Liver (tissue), 9 donors: ENCODE results near the gene AATK. TPM values are rescaled to one million over a fixed set of nuclear protein-coding genes. Genes with fewer than 3 reads are reported as not detected.

Source experiments
- DNase-seq: peaks from one replicate; pipeline ENCODE4 v3.0.0-alpha.2; 2017; ENCODE audit warnings: low spot score
- H3K27ac ChIP-seq, 2 donors: one replicate each; pipeline ENCODE4 v1.7.0; 2013; ENCODE audit warnings: inconsistent platforms in 2 of 2, low read length in 2 of 2, control low read depth in 1 of 2, low read depth in 1 of 2, mild to moderate bottlenecking in 1 of 2
- H3K27me3 ChIP-seq, 4 donors: one replicate each; pipeline versions ENCODE4 v1.6.1 to v1.7.0; 2013; ENCODE audit warnings: low read length in 3 of 4, inconsistent platforms in 1 of 4, mild to moderate bottlenecking in 1 of 4, moderate library complexity in 1 of 4; ENCODE audit not compliant: control insufficient read depth in 4 of 4, insufficient read depth in 4 of 4
- H3K36me3 ChIP-seq, 4 donors: one replicate each; pipeline versions ENCODE4 v1.6.1 to v1.7.0; 2013; ENCODE audit warnings: low read length in 3 of 4, mild to moderate bottlenecking in 3 of 4, low read depth in 1 of 4, moderate library complexity in 1 of 4; ENCODE audit not compliant: control insufficient read depth in 4 of 4, insufficient read depth in 3 of 4
- H3K4me1 ChIP-seq, 4 donors: one replicate each; pipeline versions ENCODE4 v1.6.1 to v1.7.0; 2013; ENCODE audit warnings: low read length in 3 of 4, mild to moderate bottlenecking in 3 of 4, moderate library complexity in 1 of 4; ENCODE audit not compliant: control insufficient read depth in 4 of 4, insufficient read depth in 4 of 4
- H3K4me3 ChIP-seq, 3 donors: one replicate each; pipeline versions ENCODE4 v1.6.1 to v1.7.0; 2013; ENCODE audit warnings: low read length in 3 of 3, control low read depth in 1 of 3, low read depth in 1 of 3, mild to moderate bottlenecking in 1 of 3
- H3K9ac ChIP-seq, 2 donors: one replicate each; pipeline ENCODE4 v1.7.0; 2013; ENCODE audit warnings: low read length in 2 of 2, mild to moderate bottlenecking in 2 of 2, moderate library complexity in 2 of 2, control low read depth in 1 of 2, low read depth in 1 of 2
- H3K9me3 ChIP-seq, 4 donors: one replicate each; pipeline versions ENCODE4 v1.6.1 to v1.7.0; 2013; ENCODE audit warnings: low read length in 3 of 4; ENCODE audit not compliant: control insufficient read depth in 4 of 4
- EGR1 ChIP-seq, 2 donors: IDR thresholded peaks; 2 replicates each; pipeline ENCODE4 v1.6.1; 2016 to 2018; ENCODE audit warnings: antibody characterized with exemption in 2 of 2, low read depth in 2 of 2
- FOXA1 ChIP-seq: IDR thresholded peaks from 2 replicates; pipeline ENCODE4 v1.6.1; 2016; ENCODE audit warnings: antibody characterized with exemption
- FOXA2 ChIP-seq: IDR thresholded peaks from 2 replicates; pipeline ENCODE4 v1.6.1; 2016; ENCODE audit warnings: antibody characterized with exemption
- GABPA ChIP-seq, 2 donors: IDR thresholded peaks in 1 of 2; conservative IDR thresholded peaks in 1 of 2; 2 replicates each; pipeline ENCODE4 v1.6.1; 2016; ENCODE audit warnings: antibody characterized with exemption in 2 of 2, mild to moderate bottlenecking in 1 of 2, moderate library complexity in 1 of 2
- HNF4A ChIP-seq, 2 donors: conservative IDR thresholded peaks; 2 replicates each; pipeline ENCODE4 v1.6.1; 2016; ENCODE audit warnings: antibody characterized with exemption in 2 of 2, mild to moderate bottlenecking in 2 of 2
- HNF4G ChIP-seq: IDR thresholded peaks from 2 replicates; pipeline ENCODE4 v1.6.1; 2016; ENCODE audit warnings: antibody characterized with exemption
- JUND ChIP-seq, 2 donors: IDR thresholded peaks; 2 replicates each; pipeline ENCODE4 v1.6.1; 2016; ENCODE audit warnings: antibody characterized with exemption in 2 of 2
- NR2F2 ChIP-seq: IDR thresholded peaks from 2 replicates; pipeline ENCODE4 v1.6.1; 2016; ENCODE audit warnings: antibody characterized with exemption
- RAD21 ChIP-seq, 2 donors: IDR thresholded peaks; 2 replicates each; pipeline ENCODE4 v1.6.1; 2016; ENCODE audit warnings: antibody characterized with exemption in 2 of 2, mild to moderate bottlenecking in 2 of 2
- RXRA ChIP-seq, 2 donors: IDR thresholded peaks; 2 replicates each; pipeline ENCODE4 v1.6.1; 2017 to 2018; ENCODE audit warnings: antibody characterized with exemption in 2 of 2, mild to moderate bottlenecking in 1 of 2
- SP1 ChIP-seq: IDR thresholded peaks from 2 replicates; pipeline ENCODE4 v1.6.1; 2018; ENCODE audit warnings: antibody characterized with exemption, mild to moderate bottlenecking
- TAF1 ChIP-seq: conservative IDR thresholded peaks from 2 replicates; pipeline ENCODE4 v1.6.1; 2016; ENCODE audit warnings: antibody characterized with exemption, mild to moderate bottlenecking
- YY1 ChIP-seq: IDR thresholded peaks from 2 replicates; pipeline ENCODE4 v1.6.1; 2016; ENCODE audit warnings: antibody characterized with exemption, mild to moderate bottlenecking
- WGBS: extraction: QIAGEN DNeasy Blood & Tissue Kit; methylation state at CpG from one replicate; pipeline ENCODE4 v1.1.7; 2013; 5-methylcytosine and 5-hydroxymethylcytosine counted together
- polyA plus RNA-seq, 2 donors: library from polyadenylated mRNA; stranded (reverse) in 1 of 2; unstranded in 1 of 2; fragments of 200-250 nt in 1 of 2; fragments of >200 nt in 1 of 2; fragmentation: Nextera tagmentation in 1 of 2; extraction: Ambion mirVana in 1 of 2; gene quantifications; one replicate each; pipeline versions ENCODE4 v1.2.1 to v1.2.3, GENCODE V29; 2013 to 2015
- total RNA-seq, 2 donors: library from RNA; depleted of rRNA; stranded (reverse); fragments of >200 nt; gene quantifications; one replicate each; pipeline ENCODE4 v1.2.3, GENCODE V29; 2014
- TF ChIP-seq, protein P1 (sequence below): fragments of 150-350 bp; IDR thresholded peaks from 2 replicates; pipeline ENCODE4 v1.5.1; 2017; ENCODE audit warnings: improper control_type of control experiment, low read depth, low read length; ENCODE audit not compliant: missing input control
- TF ChIP-seq, protein P2 (sequence below): IDR thresholded peaks from 2 replicates; pipeline ENCODE4 v1.6.1; 2016; ENCODE audit warnings: antibody characterized with exemption
- TF ChIP-seq, protein P3 (sequence below): IDR thresholded peaks from 2 replicates; pipeline ENCODE4 v1.6.1; 2016; ENCODE audit warnings: antibody characterized with exemption
- TF ChIP-seq, protein P4 (sequence below): IDR thresholded peaks from 2 replicates; pipeline ENCODE4 v1.6.1; 2016; ENCODE audit warnings: antibody characterized with exemption
- TF ChIP-seq, protein P5 (sequence below): IDR thresholded peaks from 2 replicates; pipeline ENCODE4 v1.6.1; 2016; ENCODE audit warnings: antibody characterized with exemption, mild to moderate bottlenecking
- donor health status: healthy.
- donor health status: healthy.
- donor health status: healthy.
- donor health status: healthy.
- donor health status: healthy.

Gene AATK
- total and polyA plus RNA-seq, 4 donors: 0.24 to 2.3 (median 0.62) TPM

DNA sequence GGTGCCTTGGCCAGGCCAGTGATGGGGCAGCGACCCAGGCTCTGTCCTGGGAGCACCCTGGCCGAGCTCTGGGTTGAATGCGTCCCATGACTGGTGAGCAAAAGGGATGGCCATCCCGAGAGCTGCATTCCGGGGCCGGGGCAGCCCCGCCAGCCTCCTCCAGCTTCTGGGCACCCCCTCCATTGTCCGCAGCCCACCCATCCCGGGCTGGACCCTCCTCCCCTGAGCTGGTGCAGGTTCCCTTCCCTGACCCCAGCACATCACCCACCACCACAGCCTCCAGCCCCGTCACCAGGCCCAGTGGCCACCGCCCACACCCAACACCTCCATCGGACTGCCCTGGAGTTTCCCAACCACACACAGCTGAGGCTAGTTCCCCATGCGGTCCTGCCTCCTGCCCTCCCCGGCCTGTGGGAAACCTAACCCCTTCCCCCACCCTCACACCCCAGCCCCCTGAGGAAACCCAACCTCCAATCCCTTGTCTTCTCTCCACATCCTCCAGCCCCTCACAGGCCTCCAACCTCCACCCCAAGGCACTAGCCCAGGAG, 17.0 kb downstream of the AATK start:
- peaks cover 0 to 2% (median 0%) of the 10 kb centered on the region in 4 donors for H3K27me3 ChIP-seq

DNA sequence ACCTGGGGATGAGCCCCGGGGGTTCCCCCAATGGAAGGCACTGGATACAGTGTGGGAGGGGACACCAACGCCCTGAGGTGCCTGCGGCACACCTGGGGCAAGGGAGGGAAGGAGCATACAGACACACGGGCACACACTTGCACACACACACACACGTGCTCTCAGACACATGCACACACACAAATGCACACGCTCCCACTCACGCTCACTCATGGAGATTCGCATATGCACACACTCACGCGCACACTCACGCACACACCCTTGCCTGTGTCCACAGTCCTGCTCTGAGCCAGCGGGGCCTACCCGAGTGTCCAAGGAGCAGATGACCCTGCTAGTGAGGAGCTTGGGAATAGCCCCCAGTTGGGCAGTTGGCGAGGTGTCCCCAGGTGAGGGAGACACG, 17.4 kb downstream of the AATK start:
- 88% methylated on average over 15 of the region's 15 CpGs for WGBS
- Histone ChIP-seq H3K9me3 (no peaks in the 10 kb centered on the region), H3K9ac (no peak overlapping the region), H3K4me1 (no peaks in the 10 kb centered on the region), H3K36me3 (no peaks in the 10 kb centered on the region), H3K4me3 (no peak overlapping the region), H3K27me3 (peaks cover 0 to 2% (median 0%) of the 10 kb centered on the region in 4 donors), H3K27ac (no peak overlapping the region)
- no peak for TF ChIP-seq HNF4A (conservative IDR thresholded peaks at IDR 0.05)
- TF ChIP-seq TAF1: no peak
- no peak for TF ChIP-seq GABPA (IDR thresholded peaks at IDR 0.05 in 1 of 2, conservative IDR thresholded peaks at IDR 0.05 in 1 of 2)
- TF ChIP-seq, protein P1, sequence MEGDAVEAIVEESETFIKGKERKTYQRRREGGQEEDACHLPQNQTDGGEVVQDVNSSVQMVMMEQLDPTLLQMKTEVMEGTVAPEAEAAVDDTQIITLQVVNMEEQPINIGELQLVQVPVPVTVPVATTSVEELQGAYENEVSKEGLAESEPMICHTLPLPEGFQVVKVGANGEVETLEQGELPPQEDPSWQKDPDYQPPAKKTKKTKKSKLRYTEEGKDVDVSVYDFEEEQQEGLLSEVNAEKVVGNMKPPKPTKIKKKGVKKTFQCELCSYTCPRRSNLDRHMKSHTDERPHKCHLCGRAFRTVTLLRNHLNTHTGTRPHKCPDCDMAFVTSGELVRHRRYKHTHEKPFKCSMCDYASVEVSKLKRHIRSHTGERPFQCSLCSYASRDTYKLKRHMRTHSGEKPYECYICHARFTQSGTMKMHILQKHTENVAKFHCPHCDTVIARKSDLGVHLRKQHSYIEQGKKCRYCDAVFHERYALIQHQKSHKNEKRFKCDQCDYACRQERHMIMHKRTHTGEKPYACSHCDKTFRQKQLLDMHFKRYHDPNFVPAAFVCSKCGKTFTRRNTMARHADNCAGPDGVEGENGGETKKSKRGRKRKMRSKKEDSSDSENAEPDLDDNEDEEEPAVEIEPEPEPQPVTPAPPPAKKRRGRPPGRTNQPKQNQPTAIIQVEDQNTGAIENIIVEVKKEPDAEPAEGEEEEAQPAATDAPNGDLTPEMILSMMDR: no peak
- TF ChIP-seq JUND (IDR thresholded peaks at IDR 0.05): no peak
- TF ChIP-seq, protein P2, sequence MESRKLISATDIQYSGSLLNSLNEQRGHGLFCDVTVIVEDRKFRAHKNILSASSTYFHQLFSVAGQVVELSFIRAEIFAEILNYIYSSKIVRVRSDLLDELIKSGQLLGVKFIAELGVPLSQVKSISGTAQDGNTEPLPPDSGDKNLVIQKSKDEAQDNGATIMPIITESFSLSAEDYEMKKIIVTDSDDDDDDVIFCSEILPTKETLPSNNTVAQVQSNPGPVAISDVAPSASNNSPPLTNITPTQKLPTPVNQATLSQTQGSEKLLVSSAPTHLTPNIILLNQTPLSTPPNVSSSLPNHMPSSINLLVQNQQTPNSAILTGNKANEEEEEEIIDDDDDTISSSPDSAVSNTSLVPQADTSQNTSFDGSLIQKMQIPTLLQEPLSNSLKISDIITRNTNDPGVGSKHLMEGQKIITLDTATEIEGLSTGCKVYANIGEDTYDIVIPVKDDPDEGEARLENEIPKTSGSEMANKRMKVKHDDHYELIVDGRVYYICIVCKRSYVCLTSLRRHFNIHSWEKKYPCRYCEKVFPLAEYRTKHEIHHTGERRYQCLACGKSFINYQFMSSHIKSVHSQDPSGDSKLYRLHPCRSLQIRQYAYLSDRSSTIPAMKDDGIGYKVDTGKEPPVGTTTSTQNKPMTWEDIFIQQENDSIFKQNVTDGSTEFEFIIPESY: no peak
- TF ChIP-seq, protein P3, sequence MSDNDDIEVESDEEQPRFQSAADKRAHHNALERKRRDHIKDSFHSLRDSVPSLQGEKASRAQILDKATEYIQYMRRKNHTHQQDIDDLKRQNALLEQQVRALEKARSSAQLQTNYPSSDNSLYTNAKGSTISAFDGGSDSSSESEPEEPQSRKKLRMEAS: no peak
- TF ChIP-seq, protein P4, sequence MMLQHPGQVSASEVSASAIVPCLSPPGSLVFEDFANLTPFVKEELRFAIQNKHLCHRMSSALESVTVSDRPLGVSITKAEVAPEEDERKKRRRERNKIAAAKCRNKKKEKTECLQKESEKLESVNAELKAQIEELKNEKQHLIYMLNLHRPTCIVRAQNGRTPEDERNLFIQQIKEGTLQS: no peak
- no peak for TF ChIP-seq FOXA2
- no peak for TF ChIP-seq RXRA (IDR thresholded peaks at IDR 0.05)
- TF ChIP-seq SP1: no peak
- TF ChIP-seq EGR1 (IDR thresholded peaks at IDR 0.05; ENCODE audit: low read depth in 2 of 2): no peak
- no peak for TF ChIP-seq FOXA1
- no peak for TF ChIP-seq HNF4G
- no peak for TF ChIP-seq YY1
- TF ChIP-seq RAD21 (IDR thresholded peaks at IDR 0.05): no peak
- DNase-seq: no peak

More for the DNA sequence above, 17.0 kb downstream of the AATK start:
- TF ChIP-seq NR2F2: no peak
- TF ChIP-seq, protein P5, sequence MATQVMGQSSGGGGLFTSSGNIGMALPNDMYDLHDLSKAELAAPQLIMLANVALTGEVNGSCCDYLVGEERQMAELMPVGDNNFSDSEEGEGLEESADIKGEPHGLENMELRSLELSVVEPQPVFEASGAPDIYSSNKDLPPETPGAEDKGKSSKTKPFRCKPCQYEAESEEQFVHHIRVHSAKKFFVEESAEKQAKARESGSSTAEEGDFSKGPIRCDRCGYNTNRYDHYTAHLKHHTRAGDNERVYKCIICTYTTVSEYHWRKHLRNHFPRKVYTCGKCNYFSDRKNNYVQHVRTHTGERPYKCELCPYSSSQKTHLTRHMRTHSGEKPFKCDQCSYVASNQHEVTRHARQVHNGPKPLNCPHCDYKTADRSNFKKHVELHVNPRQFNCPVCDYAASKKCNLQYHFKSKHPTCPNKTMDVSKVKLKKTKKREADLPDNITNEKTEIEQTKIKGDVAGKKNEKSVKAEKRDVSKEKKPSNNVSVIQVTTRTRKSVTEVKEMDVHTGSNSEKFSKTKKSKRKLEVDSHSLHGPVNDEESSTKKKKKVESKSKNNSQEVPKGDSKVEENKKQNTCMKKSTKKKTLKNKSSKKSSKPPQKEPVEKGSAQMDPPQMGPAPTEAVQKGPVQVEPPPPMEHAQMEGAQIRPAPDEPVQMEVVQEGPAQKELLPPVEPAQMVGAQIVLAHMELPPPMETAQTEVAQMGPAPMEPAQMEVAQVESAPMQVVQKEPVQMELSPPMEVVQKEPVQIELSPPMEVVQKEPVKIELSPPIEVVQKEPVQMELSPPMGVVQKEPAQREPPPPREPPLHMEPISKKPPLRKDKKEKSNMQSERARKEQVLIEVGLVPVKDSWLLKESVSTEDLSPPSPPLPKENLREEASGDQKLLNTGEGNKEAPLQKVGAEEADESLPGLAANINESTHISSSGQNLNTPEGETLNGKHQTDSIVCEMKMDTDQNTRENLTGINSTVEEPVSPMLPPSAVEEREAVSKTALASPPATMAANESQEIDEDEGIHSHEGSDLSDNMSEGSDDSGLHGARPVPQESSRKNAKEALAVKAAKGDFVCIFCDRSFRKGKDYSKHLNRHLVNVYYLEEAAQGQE: no peak
- TF ChIP-seq, protein P2: no peak
- TF ChIP-seq GABPA (IDR thresholded peaks at IDR 0.05 in 1 of 2, conservative IDR thresholded peaks at IDR 0.05 in 1 of 2): no peak
- TF ChIP-seq SP1: no peak
- TF ChIP-seq, protein P4: no peak
- no peak for TF ChIP-seq RXRA (IDR thresholded peaks at IDR 0.05)
- TF ChIP-seq HNF4G: no peak
- TF ChIP-seq TAF1: no peak
- no peak for TF ChIP-seq RAD21 (IDR thresholded peaks at IDR 0.05)
- no peaks in the 10 kb centered on the region for H3K9me3 ChIP-seq
- 83% methylated on average over 14 of the region's 14 CpGs for WGBS
- no peaks in the 10 kb centered on the region for H3K36me3 ChIP-seq
- DNase-seq: no peak
- no peak overlapping the region for H3K9ac ChIP-seq
- no peaks in the 10 kb centered on the region for H3K4me1 ChIP-seq
- peak overlapping the region in 1 of 2 donors; percentile 18 for H3K27ac ChIP-seq
- no peak overlapping the region for H3K4me3 ChIP-seq
